Keratinocyte (primary cell): Measurements from ENCODE around the gene RNASE8. TPM values are rescaled to one million over a fixed set of nuclear protein-coding genes. Genes with fewer than 3 reads are reported as not detected.

Source experiments
- DNase-seq: peaks from one replicate; pipeline ENCODE4 v3.0.0-alpha.2; 2011; ENCODE audit warnings: low read depth, missing footprints, low spot score
- FAIRE-seq: peaks from 2 replicates; lab custom pipeline; 2011; peaks lifted over from hg19 to GRCh38; lab: Jason Lieb, UNC
- H2AFZ ChIP-seq: 2 replicates; pipeline ENCODE4 v1.6.0; 2012; ENCODE audit warnings: low read length, control low read depth, inconsistent platforms; ENCODE audit not compliant: control insufficient read depth
- H3K27ac ChIP-seq: 2 replicates; pipeline ENCODE4 v1.5.1; 2011; ENCODE audit warnings: low read length; ENCODE audit not compliant: control insufficient read depth, insufficient read depth
- H3K27me3 ChIP-seq: 3 replicates; pipeline ENCODE4 v1.6.0; 2011; ENCODE audit warnings: low read length; ENCODE audit not compliant: control insufficient read depth, insufficient read depth; ENCODE audit errors: extremely low read depth
- H3K36me3 ChIP-seq, 2 experiments: 2 replicates in 1 of 2; 3 replicates in 1 of 2; pipeline ENCODE4 v1.5.1; 2011; ENCODE audit warnings: low read length in 2 of 2, mild to moderate bottlenecking in 1 of 2; ENCODE audit not compliant: control insufficient read depth in 2 of 2, insufficient read depth in 2 of 2; ENCODE audit errors: extremely low read depth in 1 of 2
- H3K4me1 ChIP-seq: 3 replicates; pipeline ENCODE4 v1.5.1; 2011; ENCODE audit warnings: low read length; ENCODE audit not compliant: control insufficient read depth, insufficient read depth; ENCODE audit errors: extremely low read depth
- H3K4me2 ChIP-seq: 3 replicates; pipeline ENCODE4 v1.6.0; 2011; ENCODE audit warnings: low read depth, low read length; ENCODE audit not compliant: control insufficient read depth, insufficient read depth; ENCODE audit errors: extremely low read depth
- H3K4me3 ChIP-seq, 3 experiments: fragments of 200-600 bp in 1 of 3; sonication (generic) in 1 of 3; 2 replicates in 2 of 3; 3 replicates in 1 of 3; pipeline ENCODE4 v1.5.1; 2011 to 2016; ENCODE audit warnings: low read length in 3 of 3, mild to moderate bottlenecking in 3 of 3, control low read depth in 2 of 3, inconsistent platforms in 1 of 3, low read depth in 1 of 3, mixed read lengths in 1 of 3, mixed run types in 1 of 3, moderate library complexity in 1 of 3; ENCODE audit not compliant: control insufficient read depth in 2 of 3, insufficient read depth in 2 of 3; ENCODE audit errors: extremely low read depth in 1 of 3
- H3K79me2 ChIP-seq: 2 replicates; pipeline ENCODE4 v1.6.0; 2012; ENCODE audit warnings: low read length; ENCODE audit not compliant: control insufficient read depth, insufficient read depth
- H3K9ac ChIP-seq: 3 replicates; pipeline ENCODE4 v1.6.0; 2011; ENCODE audit warnings: low read length; ENCODE audit not compliant: control insufficient read depth, insufficient read depth; ENCODE audit errors: extremely low read depth
- H3K9me1 ChIP-seq: 3 replicates; pipeline ENCODE4 v1.6.0; 2011; ENCODE audit warnings: low read length; ENCODE audit not compliant: control insufficient read depth, insufficient read depth; ENCODE audit errors: extremely low read depth
- H3K9me3 ChIP-seq: 2 replicates; pipeline ENCODE4 v1.5.1; 2012; ENCODE audit warnings: low read depth, low read length; ENCODE audit not compliant: control insufficient read depth
- H4K20me1 ChIP-seq: 3 replicates; pipeline ENCODE4 v1.6.0; 2011; ENCODE audit warnings: low read length; ENCODE audit not compliant: control insufficient read depth, insufficient read depth; ENCODE audit errors: extremely low read depth
- CTCF ChIP-seq, 3 experiments: IDR thresholded peaks in 1 of 3; conservative IDR thresholded peaks in 1 of 3; optimal IDR thresholded peaks in 1 of 3; 2 replicates in 2 of 3; 3 replicates in 1 of 3; pipeline versions ENCODE3 to v1.5.1; 2011; ENCODE audit warnings: low read length in 3 of 3, mild to moderate bottlenecking in 3 of 3, moderate library complexity in 2 of 3, control low read depth in 1 of 3, inconsistent platforms in 1 of 3; ENCODE audit not compliant: insufficient read depth in 2 of 3; ENCODE audit errors: extremely low read depth in 1 of 3
- EZH2 ChIP-seq: IDR thresholded peaks from one replicate; pipeline ENCODE4 v1.6.1; 2012; ENCODE audit warnings: inconsistent platforms, mild to moderate bottlenecking, low read length, moderate library complexity
- dilution Hi-C: fragments of 300-500 bp; cut with MboI; formaldehyde crosslinking; loops from one replicate; pipeline ENCODE4 v1.7.0; 2020; ENCODE audit warnings: low sequenced_read_pairs; ENCODE audit not compliant: extremely low pct_ligation_motif_present
- polyA plus RNA-seq, 5 experiments: library from polyadenylated mRNA; depleted of rRNA in 3 of 5; stranded (reverse) in 3 of 5; stranded (forward) in 1 of 5; unstranded in 1 of 5; fragments of >200 nt; gene quantifications; 1 replicate in 1 of 5; 2 replicates in 3 of 5; 3 replicates in 1 of 5; pipeline versions ENCODE4 v1.2.1 to v1.2.3, GENCODE V29; 2011 to 2012; ENCODE audit warnings: missing spikeins in 2 of 5, low read depth in 1 of 5, low replicate concordance in 1 of 5

RNASE8 gene
- polyA plus RNA-seq, 1 donor (not counting 4 experiments of a cell fraction or from before 2014, with no cell fraction given) = not detected

- Histone ChIP-seq H3K27me3 (no peaks in the 10 kb centered on the region), H3K9me1 (no peaks in the 10 kb centered on the region), H3K79me2 (no peaks in the 10 kb centered on the region), H2AFZ (no peak overlapping the region), H3K4me2 (no peak overlapping the region), H3K36me3 (no peaks in the 10 kb centered on the region), H3K4me1 (no peaks in the 10 kb centered on the region), H3K9me3 (no peaks in the 10 kb centered on the region), H4K20me1 (no peaks in the 10 kb centered on the region), H3K27ac (no peak overlapping the region), H3K4me3 (no peak overlapping the region), H3K9ac (no peak overlapping the region)
- dilution Hi-C loops = no loop called here
- no peak for DNase-seq
- no peak for FAIRE-seq
- TF ChIP-seq CTCF (optimal IDR thresholded peaks at IDR 0.05 in 1 of 3, IDR thresholded peaks at IDR 0.05 in 1 of 3, conservative IDR thresholded peaks at IDR 0.05 in 1 of 3; ENCODE audit: extremely low read depth in 1 of 3, insufficient read depth in 2 of 3, low read length in 3 of 3) (no peak), EZH2 (no peak)
Measured at GRCh38 chr14:21015312-21015711, 42.3 kb upstream of the RNASE8 start.

- H3K9me3 ChIP-seq = no peaks in the 10 kb centered on the region
- DNase-seq (no peak), FAIRE-seq (no peak)
- no peaks in the 10 kb centered on the region for H3K79me2 ChIP-seq
- H3K4me1 ChIP-seq = no peaks in the 10 kb centered on the region
- H3K4me3 ChIP-seq = no peak overlapping the region
- no peak overlapping the region for H3K27ac ChIP-seq
- H3K27me3 ChIP-seq = no peaks in the 10 kb centered on the region
- H3K36me3 ChIP-seq = no peaks in the 10 kb centered on the region
- no peak for TF ChIP-seq EZH2
- no peak for TF ChIP-seq CTCF (optimal IDR thresholded peaks at IDR 0.05 in 1 of 3, IDR thresholded peaks at IDR 0.05 in 1 of 3, conservative IDR thresholded peaks at IDR 0.05 in 1 of 3; ENCODE audit: extremely low read depth in 1 of 3, insufficient read depth in 2 of 3, low read length in 3 of 3)
- H3K9me1 ChIP-seq = no peaks in the 10 kb centered on the region
- dilution Hi-C loops = no loop called here
- H4K20me1 ChIP-seq = no peaks in the 10 kb centered on the region
- no peak overlapping the region for H2AFZ ChIP-seq
- no peak overlapping the region for H3K4me2 ChIP-seq
- H3K9ac ChIP-seq = no peak overlapping the region
Measured at GRCh38 chr14:21016413-21017190, 41.0 kb upstream of the RNASE8 start.
